ENCODE measurements around the gene LYSMD1.

DNA sequence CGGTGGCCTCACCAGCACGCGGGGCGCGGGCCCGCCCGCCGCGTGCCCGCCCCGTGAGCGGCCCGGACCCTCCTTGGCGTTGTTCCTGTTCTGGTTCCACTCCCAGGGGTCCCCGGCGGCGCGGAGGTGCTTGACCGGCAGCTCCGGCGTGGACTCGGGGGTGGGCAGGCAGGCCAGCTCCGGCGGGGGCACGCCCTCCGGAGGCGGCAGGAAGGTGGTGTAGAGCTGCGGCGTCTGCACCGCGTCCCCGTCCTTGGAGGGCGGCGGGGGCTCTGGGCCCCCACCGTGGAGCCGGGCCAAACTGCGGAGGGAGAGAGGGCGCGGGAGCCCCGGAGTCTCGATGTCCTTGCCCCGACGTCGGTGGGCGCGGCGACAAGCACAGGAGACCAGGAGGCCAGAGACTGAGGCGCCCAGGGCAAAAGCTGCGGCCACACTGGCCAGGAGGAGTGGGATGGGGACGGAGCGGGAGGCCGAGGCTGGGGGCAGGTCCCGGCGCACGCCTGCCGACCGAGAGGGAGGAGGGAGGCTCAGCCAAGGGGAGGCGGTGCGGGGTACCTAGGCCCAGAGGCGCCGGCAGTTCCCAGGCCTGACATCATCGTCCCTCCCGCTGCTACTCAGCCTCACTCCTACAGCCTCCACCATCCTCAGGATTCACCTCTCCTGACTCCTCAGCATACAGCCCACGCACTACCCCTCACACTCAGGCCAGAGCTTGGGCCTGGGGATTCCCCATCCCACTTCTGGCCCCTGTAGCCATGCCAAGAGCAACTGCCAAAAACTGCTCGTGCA is 32.5 kb downstream of the LYSMD1 start:
- TF ChIP-seq, protein P1, sequence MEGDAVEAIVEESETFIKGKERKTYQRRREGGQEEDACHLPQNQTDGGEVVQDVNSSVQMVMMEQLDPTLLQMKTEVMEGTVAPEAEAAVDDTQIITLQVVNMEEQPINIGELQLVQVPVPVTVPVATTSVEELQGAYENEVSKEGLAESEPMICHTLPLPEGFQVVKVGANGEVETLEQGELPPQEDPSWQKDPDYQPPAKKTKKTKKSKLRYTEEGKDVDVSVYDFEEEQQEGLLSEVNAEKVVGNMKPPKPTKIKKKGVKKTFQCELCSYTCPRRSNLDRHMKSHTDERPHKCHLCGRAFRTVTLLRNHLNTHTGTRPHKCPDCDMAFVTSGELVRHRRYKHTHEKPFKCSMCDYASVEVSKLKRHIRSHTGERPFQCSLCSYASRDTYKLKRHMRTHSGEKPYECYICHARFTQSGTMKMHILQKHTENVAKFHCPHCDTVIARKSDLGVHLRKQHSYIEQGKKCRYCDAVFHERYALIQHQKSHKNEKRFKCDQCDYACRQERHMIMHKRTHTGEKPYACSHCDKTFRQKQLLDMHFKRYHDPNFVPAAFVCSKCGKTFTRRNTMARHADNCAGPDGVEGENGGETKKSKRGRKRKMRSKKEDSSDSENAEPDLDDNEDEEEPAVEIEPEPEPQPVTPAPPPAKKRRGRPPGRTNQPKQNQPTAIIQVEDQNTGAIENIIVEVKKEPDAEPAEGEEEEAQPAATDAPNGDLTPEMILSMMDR (IDR thresholded peaks at IDR 0.05): no peak
- no peak for TF ChIP-seq POLR2A (IDR thresholded peaks at IDR 0.05)
- TF ChIP-seq POLR2AphosphoS5 (IDR thresholded peaks at IDR 0.05; ENCODE audit: insufficient read depth in 1 of 2, low read depth in 1 of 2): no peak
